K562 (cell line): Measurements from ENCODE around the gene PRPF8. TPM values are rescaled to one million over a fixed set of nuclear protein-coding genes. Genes with fewer than 3 reads are reported as not detected.

Source experiments
- BCL6 ChIP-seq: fragments of 250-450 bp; sonication (Bioruptor Pico); IDR thresholded peaks from 2 replicates; pipeline ENCODE4 v1.4.0; 2020
- BRF2 ChIP-seq: IDR thresholded peaks from 3 replicates; pipeline ENCODE4 v1.6.1; 2011; ENCODE audit warnings: borderline replicate concordance, mild to moderate bottlenecking; ENCODE audit not compliant: insufficient read length, insufficient read depth
- CREB3L1 ChIP-seq: fragments of 450-650 bp; IDR thresholded peaks from 2 replicates; pipeline ENCODE4 v1.6.1; 2014; ENCODE audit warnings: low read depth, mild to moderate bottlenecking, moderate library complexity, borderline replicate concordance
- CTBP1 ChIP-seq: fragments of 450-650 bp; IDR thresholded peaks from 2 replicates; pipeline ENCODE4 v1.6.1; 2016; ENCODE audit warnings: borderline replicate concordance
- EZH2 ChIP-seq: IDR thresholded peaks from 2 replicates; pipeline ENCODE4 v1.6.1; 2012; ENCODE audit warnings: low read depth, mild to moderate bottlenecking, inconsistent platforms, low read length, borderline replicate concordance
- FOXK2 ChIP-seq, 2 experiments: fragments of 450-650 bp; IDR thresholded peaks in 1 of 2; conservative IDR thresholded peaks in 1 of 2; 2 replicates each; pipeline ENCODE4 v1.6.1; 2016; ENCODE audit warnings: low read depth in 2 of 2, mild to moderate bottlenecking in 1 of 2
- HSF4 ChIP-seq: fragments of 250-450 bp; sonication (Bioruptor Pico); IDR thresholded peaks from 2 replicates; pipeline ENCODE4 v2.1.2; 2022; ENCODE audit warnings: mild to moderate bottlenecking, moderate library complexity, borderline replicate concordance
- MBD1 ChIP-seq: fragments of 250-450 bp; sonication (Bioruptor Pico); IDR thresholded peaks from 2 replicates; pipeline ENCODE4 v1.8.0; 2022; ENCODE audit warnings: inconsistent platforms
- MYC ChIP-seq, 2 experiments: fragments of 250-450 bp in 1 of 2; sonication (Bioruptor Pico) in 1 of 2; IDR thresholded peaks; 2 replicates each; pipeline versions ENCODE4 v1.5.1 to v1.6.1; 2012 to 2021; ENCODE audit warnings: low read depth in 2 of 2, borderline replicate concordance in 1 of 2, improper control_type of control experiment in 1 of 2, low read length in 1 of 2, mild to moderate bottlenecking in 1 of 2, moderate library complexity in 1 of 2
- NFIX ChIP-seq: fragments of 250-450 bp; sonication (Bioruptor Pico); IDR thresholded peaks from 2 replicates; pipeline ENCODE4 v1.4.0; 2020; ENCODE audit warnings: low read depth, mild to moderate bottlenecking, moderate library complexity
- NUFIP1 ChIP-seq: fragments of 450-650 bp; IDR thresholded peaks from 2 replicates; pipeline ENCODE4 v1.6.1; 2018; ENCODE audit not compliant: partially characterized antibody
- PHF21A ChIP-seq: fragments of 450-650 bp; IDR thresholded peaks from 2 replicates; pipeline ENCODE4 v1.6.1; 2017; ENCODE audit warnings: low read depth, borderline replicate concordance
- POLR2A ChIP-seq: fragments of 450-650 bp; conservative IDR thresholded peaks from 2 replicates; pipeline ENCODE4 v1.6.1; 2016
- RBM25 ChIP-seq: fragments of 200-400 bp; formaldehyde crosslinking; IDR thresholded peaks from 2 replicates; pipeline ENCODE4 v1.6.1; 2018; ENCODE audit warnings: low read length, low read depth, moderate library complexity; ENCODE audit not compliant: severe bottlenecking
- SIRT6 ChIP-seq: IDR thresholded peaks from one replicate; pipeline ENCODE4 v1.6.1; 2012; ENCODE audit warnings: low read depth, mild to moderate bottlenecking, control low read depth, inconsistent platforms, low read length, moderate library complexity
- SMAD3 ChIP-seq: fragments of 450-650 bp; formaldehyde crosslinking; conservative IDR thresholded peaks from 2 replicates; pipeline ENCODE4 v1.4.0; 2020; ENCODE audit warnings: mild to moderate bottlenecking
- SRSF1 ChIP-seq: fragments of 200-400 bp; formaldehyde crosslinking; IDR thresholded peaks from 2 replicates; pipeline ENCODE4 v1.6.1; 2017; ENCODE audit warnings: mild to moderate bottlenecking, low read depth, low read length, moderate library complexity
- STAT5A ChIP-seq: IDR thresholded peaks from 2 replicates; pipeline ENCODE4 v1.6.1; 2012; ENCODE audit warnings: low read length, inconsistent platforms, borderline replicate concordance
- TEAD4 ChIP-seq, 2 experiments: sonication (generic) in 1 of 2; formaldehyde crosslinking in 1 of 2; IDR thresholded peaks; 2 replicates each; pipeline versions ENCODE4 v1.6.1 to v1.8.0; 2012 to 2022; ENCODE audit warnings: borderline replicate concordance in 1 of 2, inconsistent platforms in 1 of 2, low read length in 1 of 2, mild to moderate bottlenecking in 1 of 2, missing genetic modification reagents in 1 of 2
- TSC22D4 ChIP-seq: fragments of 450-650 bp; IDR thresholded peaks from 2 replicates; pipeline ENCODE4 v1.6.1; 2016; ENCODE audit warnings: missing genetic modification characterization, missing biosample characterization, control low read depth
- YY1 ChIP-seq, 3 experiments: IDR thresholded peaks; 2 replicates each; pipeline ENCODE4 v1.6.1; 2011; ENCODE audit warnings: low read length in 2 of 3, mild to moderate bottlenecking in 2 of 3, moderate library complexity in 2 of 3, borderline replicate concordance in 1 of 3, control low read depth in 1 of 3, low read depth in 1 of 3; ENCODE audit not compliant: insufficient read depth in 3 of 3, insufficient replicate concordance in 2 of 3, control insufficient read depth in 1 of 3, insufficient read length in 1 of 3; ENCODE audit errors: extremely low read depth in 1 of 3
- ZNF133 ChIP-seq: fragments of 250-450 bp; sonication (Bioruptor Pico); IDR thresholded peaks from 2 replicates; pipeline ENCODE4 v1.4.0; 2020; ENCODE audit warnings: mild to moderate bottlenecking
- ZNF217 ChIP-seq: sonication (generic); formaldehyde crosslinking; IDR thresholded peaks from 2 replicates; pipeline ENCODE4 v1.8.0; 2022; ENCODE audit warnings: mild to moderate bottlenecking, missing genetic modification reagents
- ZNF551 ChIP-seq: fragments of 250-450 bp; sonication (Bioruptor Pico); IDR thresholded peaks from 2 replicates; pipeline ENCODE4 v1.5.0; 2021; ENCODE audit warnings: mild to moderate bottlenecking, moderate library complexity
- ZNF717 ChIP-seq: fragments of 250-450 bp; sonication (Bioruptor Pico); IDR thresholded peaks from 2 replicates; pipeline ENCODE4 v1.5.0; 2021
- polyA plus RNA-seq, 8 experiments: library from polyadenylated mRNA; depleted of rRNA in 4 of 8; stranded (reverse) in 5 of 8; unstranded in 3 of 8; fragments of >200 nt; fragmentation: Nextera tagmentation in 2 of 8; fragmentation: Illumina TruSeq in 1 of 8; extraction: Ambion mirVana in 2 of 8; extraction: Trizol in 1 of 8; gene quantifications; 2 replicates each; pipeline versions ENCODE4 v1.2.1 to v1.2.3, GENCODE V29; 2011 to 2014; ENCODE audit warnings: inconsistent platforms in 1 of 8, missing spikeins in 1 of 8
- total RNA-seq, 7 experiments: library from RNA; depleted of rRNA in 6 of 7; stranded (reverse); fragments of >200 nt in 6 of 7; fragmentation: Illumina TruSeq in 2 of 7; extraction: Trizol in 2 of 7; gene quantifications; 2 replicates each; pipeline versions ENCODE4 v1.2.1 to v1.2.3, GENCODE V29; 2011 to 2021; ENCODE audit warnings: low replicate concordance in 1 of 7

PRPF8 gene
- total and polyA plus RNA-seq, 9 of the 15 experiments (the other 6 are each of a cell fraction or from before 2014, with no cell fraction given), result 64.3 to 294 (median 85.9) TPM

- TF ChIP-seq BRF2 (no peak), PHF21A (peak; percentile 98), YY1 (IDR thresholded peaks at IDR 0.05; ENCODE audit: borderline replicate concordance in 1 of 3, control insufficient read depth in 1 of 3, extremely low read depth in 1 of 3, insufficient read depth in 3 of 3, insufficient read length in 1 of 3, insufficient replicate concordance in 2 of 3, low read depth in 1 of 3, low read length in 2 of 3) (peak in 1 of 3 experiments; percentile 29), CREB3L1 (no peak), EZH2 (no peak), MBD1 (CRISPR knock-in tag) (no peak), NUFIP1 (no peak), SRSF1 (no peak), STAT5A (no peak), HSF4 (CRISPR knock-in tag) (no peak), ZNF551 (CRISPR knock-in tag) (no peak), TSC22D4 (tag) (no peak), POLR2A (no peak), NFIX (CRISPR knock-in tag) (no peak), SIRT6 (no peak), RBM25 (peak; percentile 84), MYC (IDR thresholded peaks at IDR 0.05; ENCODE audit: low read depth, low read length) (no peak), MYC (CRISPR knock-in tag; IDR thresholded peaks at IDR 0.05; ENCODE audit: borderline replicate concordance, low read depth) (no peak), FOXK2 (conservative IDR thresholded peaks at IDR 0.05 in 1 of 2, IDR thresholded peaks at IDR 0.05 in 1 of 2; ENCODE audit: low read depth in 2 of 2) (no peak; a peak in 1 of 4 replicates), ZNF133 (CRISPR knock-in tag) (no peak), ZNF217 (CRISPR knock-in tag) (no peak), BCL6 (CRISPR knock-in tag) (no peak), CTBP1 (peak; percentile 44; the same call in 1 of the 2 replicates), ZNF717 (CRISPR knock-in tag) (no peak), TEAD4 (IDR thresholded peaks at IDR 0.05; ENCODE audit: low read length) (no peak), TEAD4 (CRISPR knock-in tag; IDR thresholded peaks at IDR 0.05; ENCODE audit: borderline replicate concordance) (no peak), SMAD3 (no peak)
Observed at GRCh38 chr17:1628856-1629503, 55.7 kb downstream of the PRPF8 start (continued).
